ENCODE results near the gene GIT2. TPM values are rescaled to one million over a fixed set of nuclear protein-coding genes. Genes with fewer than 3 reads are reported as not detected.

GIT2 gene
- total RNA-seq, 1 donor from 2014 or later = 42.6 TPM

GRCh38 chr12:109983432-109984142 is 12.6 kb downstream of the GIT2 start:
- DNase-seq (ENCODE audit: low spot score in 2 of 2, unreplicated experiment in 2 of 2) = no peak
- H3K4me1 Mint-ChIP-seq = no peaks in the 10 kb centered on the region
- H3K27me3 Mint-ChIP-seq (ENCODE audit: low read depth) = no peaks in the 10 kb centered on the region
- no peak overlapping the region for H3K27ac Mint-ChIP-seq
- peaks cover 40% of the 10 kb centered on the region for H3K36me3 Mint-ChIP-seq
- peaks cover 4% of the 10 kb centered on the region for H3K9me3 Mint-ChIP-seq
- no peak for TF ChIP-seq CTCF (IDR thresholded peaks at IDR 0.05; ENCODE audit: unreplicated experiment)
- H3K4me3 Mint-ChIP-seq = no peak overlapping the region

- no peak for TF ChIP-seq CTCF (IDR thresholded peaks at IDR 0.05; ENCODE audit: unreplicated experiment)
- Mint-ChIP-seq H3K4me3 (no peak overlapping the region), H3K9me3 (peaks cover 8% of the 10 kb centered on the region), H3K27ac (no peak overlapping the region), H3K4me1 (no peaks in the 10 kb centered on the region), H3K36me3 (peaks cover 43% of the 10 kb centered on the region), H3K27me3 (ENCODE audit: low read depth) (no peaks in the 10 kb centered on the region)
- DNase-seq (ENCODE audit: low spot score in 2 of 2, unreplicated experiment in 2 of 2) = no peak
These were observed 14.0 kb downstream of the GIT2 start for GRCh38 chr12:109982210-109982609.

GRCh38 chr12:109981311-109981710 is 14.9 kb downstream of the GIT2 start:
- no peak for DNase-seq (ENCODE audit: low spot score in 2 of 2, unreplicated experiment in 2 of 2)
- TF ChIP-seq CTCF (IDR thresholded peaks at IDR 0.05; ENCODE audit: unreplicated experiment) = no peak
- Mint-ChIP-seq H3K4me3 (no peak overlapping the region), H3K27ac (no peak overlapping the region), H3K9me3 (peaks cover 11% of the 10 kb centered on the region), H3K36me3 (peaks cover 48% of the 10 kb centered on the region), H3K4me1 (no peaks in the 10 kb centered on the region), H3K27me3 (ENCODE audit: low read depth) (no peaks in the 10 kb centered on the region)

GRCh38 chr12:109972821-109973220 is 23.3 kb downstream of the GIT2 start:
- Mint-ChIP-seq H3K36me3 (peaks cover 47% of the 10 kb centered on the region), H3K4me1 (no peaks in the 10 kb centered on the region), H3K27me3 (ENCODE audit: low read depth) (no peaks in the 10 kb centered on the region), H3K27ac (no peak overlapping the region), H3K4me3 (no peak overlapping the region), H3K9me3 (peaks cover 12% of the 10 kb centered on the region)
- no peak for DNase-seq (ENCODE audit: low spot score in 2 of 2, unreplicated experiment in 2 of 2)
- no peak for TF ChIP-seq CTCF (IDR thresholded peaks at IDR 0.05; ENCODE audit: unreplicated experiment)

GRCh38 chr12:109968801-109969200 is 27.4 kb downstream of the GIT2 start:
- no peaks in the 10 kb centered on the region for H3K4me1 Mint-ChIP-seq
- H3K9me3 Mint-ChIP-seq = no peaks in the 10 kb centered on the region
- no peak for DNase-seq (ENCODE audit: low spot score in 2 of 2, unreplicated experiment in 2 of 2)
- H3K27ac Mint-ChIP-seq = no peak overlapping the region
- peaks cover 36% of the 10 kb centered on the region for H3K36me3 Mint-ChIP-seq
- no peaks in the 10 kb centered on the region for H3K27me3 Mint-ChIP-seq (ENCODE audit: low read depth)
- H3K4me3 Mint-ChIP-seq = no peak overlapping the region
- no peak for TF ChIP-seq CTCF (IDR thresholded peaks at IDR 0.05; ENCODE audit: unreplicated experiment)
